Measurements from ENCODE around the gene GALNTL6. TPM values are rescaled to one million over a fixed set of nuclear protein-coding genes. Genes with fewer than 3 reads are reported as not detected.

Gene GALNTL6
- total RNA-seq, 2 experiments from 2014 or later: not detected

- no peaks in the 10 kb centered on the region for H3K4me1 Mint-ChIP-seq
- POLR2A ChIA-PET: no interaction called here
- ATAC-seq (ENCODE audit: low read depth) (no peak), DNase-seq (no peak)
- H3K9me3 Mint-ChIP-seq: peaks cover 3% of the 10 kb centered on the region
- no peaks in the 10 kb centered on the region for H3K27me3 Mint-ChIP-seq
- H3K27ac Mint-ChIP-seq: no peak overlapping the region
- no peaks in the 10 kb centered on the region for H3K36me3 Mint-ChIP-seq
- no peak overlapping the region for H3K4me3 Mint-ChIP-seq
These were observed 356.7 kb downstream of the GALNTL6 start for GRCh38 chr4:172169871-172170270.

GRCh38 chr4:172173206-172173605 is 360.0 kb downstream of the GALNTL6 start:
- no peaks in the 10 kb centered on the region for H3K27me3 Mint-ChIP-seq
- no peaks in the 10 kb centered on the region for H3K4me1 Mint-ChIP-seq
- no peaks in the 10 kb centered on the region for H3K36me3 Mint-ChIP-seq
- H3K4me3 Mint-ChIP-seq: no peak overlapping the region
- peaks cover 3% of the 10 kb centered on the region for H3K9me3 Mint-ChIP-seq
- no peak for ATAC-seq (ENCODE audit: low read depth)
- DNase-seq: no peak
- H3K27ac Mint-ChIP-seq: no peak overlapping the region
- POLR2A ChIA-PET: no interaction called here

GRCh38 chr4:172177382-172177781 is 364.2 kb downstream of the GALNTL6 start:
- H3K4me3 Mint-ChIP-seq: no peak overlapping the region
- ATAC-seq (ENCODE audit: low read depth): no peak
- H3K27ac Mint-ChIP-seq: no peak overlapping the region
- no peaks in the 10 kb centered on the region for H3K36me3 Mint-ChIP-seq
- H3K9me3 Mint-ChIP-seq: peaks cover 3% of the 10 kb centered on the region
- POLR2A ChIA-PET: no interaction called here
- H3K4me1 Mint-ChIP-seq: no peaks in the 10 kb centered on the region
- H3K27me3 Mint-ChIP-seq: no peaks in the 10 kb centered on the region
- DNase-seq: no peak

GRCh38 chr4:172188248-172188988 is 375.2 kb downstream of the GALNTL6 start:
- Mint-ChIP-seq H3K9me3 (no peaks in the 10 kb centered on the region), H3K36me3 (no peaks in the 10 kb centered on the region), H3K27me3 (no peaks in the 10 kb centered on the region), H3K4me1 (no peaks in the 10 kb centered on the region), H3K27ac (no peak overlapping the region), H3K4me3 (no peak overlapping the region)
- POLR2A ChIA-PET: no interaction called here
- ATAC-seq (ENCODE audit: low read depth) (no peak), DNase-seq (no peak)

GRCh38 chr4:172202480-172203076 is 389.4 kb downstream of the GALNTL6 start:
- H3K27me3 Mint-ChIP-seq: no peaks in the 10 kb centered on the region
- no peaks in the 10 kb centered on the region for H3K36me3 Mint-ChIP-seq
- no peak overlapping the region for H3K27ac Mint-ChIP-seq
- H3K9me3 Mint-ChIP-seq: peaks cover 2% of the 10 kb centered on the region
- no peaks in the 10 kb centered on the region for H3K4me1 Mint-ChIP-seq
- DNase-seq (no peak), ATAC-seq (ENCODE audit: low read depth) (no peak)
- H3K4me3 Mint-ChIP-seq: no peak overlapping the region
- POLR2A ChIA-PET: no interaction called here

- DNase-seq (no peak), ATAC-seq (ENCODE audit: low read depth) (no peak)
- POLR2A ChIA-PET: no interaction called here
- Mint-ChIP-seq H3K4me3 (no peak overlapping the region), H3K4me1 (no peaks in the 10 kb centered on the region), H3K9me3 (peaks cover 1% of the 10 kb centered on the region), H3K36me3 (no peaks in the 10 kb centered on the region), H3K27ac (no peak overlapping the region), H3K27me3 (no peaks in the 10 kb centered on the region)
These were observed 394.1 kb downstream of the GALNTL6 start for GRCh38 chr4:172207258-172207657.

- Mint-ChIP-seq H3K4me1 (no peaks in the 10 kb centered on the region), H3K36me3 (no peaks in the 10 kb centered on the region), H3K27me3 (no peaks in the 10 kb centered on the region), H3K27ac (no peak overlapping the region), H3K4me3 (no peak overlapping the region), H3K9me3 (peaks cover 1% of the 10 kb centered on the region)
- DNase-seq (no peak), ATAC-seq (ENCODE audit: low read depth) (no peak)
- POLR2A ChIA-PET: no interaction called here
These were observed 394.7 kb downstream of the GALNTL6 start for GRCh38 chr4:172207886-172208285.

- no peak for ATAC-seq (ENCODE audit: low read depth)
- H3K36me3 Mint-ChIP-seq: no peaks in the 10 kb centered on the region
- H3K27ac Mint-ChIP-seq: no peak overlapping the region
- H3K27me3 Mint-ChIP-seq: no peaks in the 10 kb centered on the region
- POLR2A ChIA-PET: no interaction called here
- DNase-seq: no peak
- no peak overlapping the region for H3K4me3 Mint-ChIP-seq
- no peaks in the 10 kb centered on the region for H3K9me3 Mint-ChIP-seq
- no peaks in the 10 kb centered on the region for H3K4me1 Mint-ChIP-seq
These were observed 407.5 kb downstream of the GALNTL6 start for GRCh38 chr4:172220679-172221078.

- no peaks in the 10 kb centered on the region for H3K27me3 Mint-ChIP-seq
- no peak overlapping the region for H3K4me3 Mint-ChIP-seq
- no peaks in the 10 kb centered on the region for H3K36me3 Mint-ChIP-seq
- POLR2A ChIA-PET: no interaction called here
- no peaks in the 10 kb centered on the region for H3K4me1 Mint-ChIP-seq
- no peak for DNase-seq
- H3K9me3 Mint-ChIP-seq: no peaks in the 10 kb centered on the region
- H3K27ac Mint-ChIP-seq: no peak overlapping the region
- no peak for ATAC-seq (ENCODE audit: low read depth)
These were observed 412.3 kb downstream of the GALNTL6 start for GRCh38 chr4:172225457-172225856.

GRCh38 chr4:172232966-172233365 is 419.8 kb downstream of the GALNTL6 start:
- Mint-ChIP-seq H3K9me3 (peaks cover 2% of the 10 kb centered on the region), H3K27me3 (no peaks in the 10 kb centered on the region), H3K27ac (no peak overlapping the region), H3K4me1 (no peaks in the 10 kb centered on the region), H3K36me3 (no peaks in the 10 kb centered on the region), H3K4me3 (no peak overlapping the region)
- no peak for ATAC-seq (ENCODE audit: low read depth)
- DNase-seq: no peak
- POLR2A ChIA-PET: no interaction called here

- H3K4me1 Mint-ChIP-seq: no peaks in the 10 kb centered on the region
- no peak for ATAC-seq (ENCODE audit: low read depth)
- H3K36me3 Mint-ChIP-seq: no peaks in the 10 kb centered on the region
- H3K27me3 Mint-ChIP-seq: no peaks in the 10 kb centered on the region
- no peak overlapping the region for H3K4me3 Mint-ChIP-seq
- H3K9me3 Mint-ChIP-seq: no peaks in the 10 kb centered on the region
- no peak overlapping the region for H3K27ac Mint-ChIP-seq
- DNase-seq: no peak
- POLR2A ChIA-PET: no interaction called here
These were observed 430.3 kb downstream of the GALNTL6 start for GRCh38 chr4:172243551-172243950.

- Mint-ChIP-seq H3K9me3 (no peaks in the 10 kb centered on the region), H3K36me3 (no peaks in the 10 kb centered on the region), H3K27ac (no peak overlapping the region), H3K27me3 (no peaks in the 10 kb centered on the region), H3K4me1 (no peaks in the 10 kb centered on the region), H3K4me3 (no peak overlapping the region)
- POLR2A ChIA-PET: no interaction called here
- DNase-seq: no peak
- ATAC-seq (ENCODE audit: low read depth): no peak
These were observed 432.3 kb downstream of the GALNTL6 start for GRCh38 chr4:172245516-172245915.

GRCh38 chr4:172253409-172253808 is 440.2 kb downstream of the GALNTL6 start:
- Mint-ChIP-seq H3K9me3 (no peaks in the 10 kb centered on the region), H3K4me3 (no peak overlapping the region), H3K36me3 (no peaks in the 10 kb centered on the region), H3K27me3 (no peaks in the 10 kb centered on the region), H3K4me1 (no peaks in the 10 kb centered on the region), H3K27ac (no peak overlapping the region)
- ATAC-seq (ENCODE audit: low read depth) (no peak), DNase-seq (no peak)
- POLR2A ChIA-PET: no interaction called here

GRCh38 chr4:172256820-172257219 is 443.6 kb downstream of the GALNTL6 start:
- Mint-ChIP-seq H3K9me3 (no peaks in the 10 kb centered on the region), H3K36me3 (no peaks in the 10 kb centered on the region), H3K4me1 (no peaks in the 10 kb centered on the region), H3K27me3 (no peaks in the 10 kb centered on the region), H3K27ac (no peak overlapping the region), H3K4me3 (no peak overlapping the region)
- DNase-seq (no peak), ATAC-seq (ENCODE audit: low read depth) (no peak)
- POLR2A ChIA-PET: no interaction called here
